Activated CD8-positive, alpha-beta memory T cell treated with anti-CD3 and anti-CD28 coated beads, Interleukin-2, amount 50 U/mL, for 48 hours (primary cell): Measurements from ENCODE around the gene FOXO6.

Experiments used
- DNase-seq: peaks from one replicate; pipeline ENCODE4 v3.0.0-alpha.2; 2020

FOXO6 gene

GRCh38 chr1:41329662-41330587, 31.3 kb upstream of the FOXO6 start:
- DNase-seq: peak; percentile 36

GRCh38 chr1:41330588-41331545, 30.4 kb upstream of the FOXO6 start:
- peak; percentile 36 for DNase-seq

GRCh38 chr1:41331546-41331917, 29.7 kb upstream of the FOXO6 start:
- peak; percentile 1 for DNase-seq

- DNase-seq: peak; percentile 33
Measured at GRCh38 chr1:41332161-41332560, 29.1 kb upstream of the FOXO6 start.

GRCh38 chr1:41333146-41333784, 28.0 kb upstream of the FOXO6 start:
- peak; percentile 46 for DNase-seq

GRCh38 chr1:41338820-41339219, 22.4 kb upstream of the FOXO6 start:
- no peak for DNase-seq

- DNase-seq: no peak
Measured at GRCh38 chr1:41340655-41341364, 20.4 kb upstream of the FOXO6 start.

GRCh38 chr1:41341365-41341683, 19.9 kb upstream of the FOXO6 start:
- no peak for DNase-seq

GRCh38 chr1:41341772-41342562, 19.3 kb upstream of the FOXO6 start:
- peak; percentile 42 for DNase-seq

- DNase-seq: peak; percentile 15
Measured at GRCh38 chr1:41342774-41343355, 18.4 kb upstream of the FOXO6 start.

- peak; percentile 57 for DNase-seq
Measured at GRCh38 chr1:41343790-41344699, 17.2 kb upstream of the FOXO6 start.

GRCh38 chr1:41344708-41345159, 16.5 kb upstream of the FOXO6 start:
- peak; percentile 52 for DNase-seq

- DNase-seq: peak; percentile 28
Measured at GRCh38 chr1:41345434-41346075, 15.7 kb upstream of the FOXO6 start.

- peak; percentile 25 for DNase-seq
Measured at GRCh38 chr1:41347276-41347675, 14.0 kb upstream of the FOXO6 start.

GRCh38 chr1:41348394-41348793, 12.8 kb upstream of the FOXO6 start:
- DNase-seq: peak; percentile 7

- peak; percentile 26 for DNase-seq
Measured at GRCh38 chr1:41349361-41350054, 11.7 kb upstream of the FOXO6 start.

- peak; percentile 23 for DNase-seq
Measured at GRCh38 chr1:41350055-41350378, 11.2 kb upstream of the FOXO6 start.

- peak; percentile 17 for DNase-seq
Measured at GRCh38 chr1:41351262-41352151, 9.7 kb upstream of the FOXO6 start.
